Astrocyte (in vitro differentiated cells and primary cell): ENCODE measurements around the gene SP6. TPM values are rescaled to one million over a fixed set of nuclear protein-coding genes. Genes with fewer than 3 reads are reported as not detected.

Experiments used
- DNase-seq: peaks from one replicate; pipeline ENCODE4 v3.0.0-alpha.2; 2010; ENCODE audit warnings: low read depth
- FAIRE-seq: peaks from 2 replicates; lab custom pipeline; 2011; peaks lifted over from hg19 to GRCh38; lab: Jason Lieb, UNC
- H2AFZ ChIP-seq: 2 replicates; pipeline ENCODE4 v1.6.0; 2012; ENCODE audit warnings: low read depth, low read length, inconsistent platforms
- H3K27ac ChIP-seq: 2 replicates; pipeline ENCODE4 v1.5.1; 2011; ENCODE audit warnings: low read depth, low read length, inconsistent platforms
- H3K27me3 ChIP-seq: 2 replicates; pipeline ENCODE4 v1.6.0; 2011; ENCODE audit warnings: low read length, inconsistent platforms; ENCODE audit not compliant: insufficient read depth
- H3K36me3 ChIP-seq: 2 replicates; pipeline ENCODE4 v1.5.1; 2011; ENCODE audit warnings: low read length, inconsistent platforms; ENCODE audit not compliant: insufficient read depth
- H3K4me1 ChIP-seq: 2 replicates; pipeline ENCODE4 v1.5.1; 2011; ENCODE audit warnings: low read length, inconsistent platforms; ENCODE audit not compliant: insufficient read depth
- H3K4me2 ChIP-seq: 2 replicates; pipeline ENCODE4 v1.6.0; 2012; ENCODE audit warnings: low read length, inconsistent platforms
- H3K4me3 ChIP-seq: 2 replicates; pipeline ENCODE4 v1.5.1; 2011; ENCODE audit warnings: low read depth, mild to moderate bottlenecking, low read length, inconsistent platforms; ENCODE audit not compliant: insufficient read depth
- H3K79me2 ChIP-seq: 2 replicates; pipeline ENCODE4 v1.6.0; 2012; ENCODE audit warnings: mild to moderate bottlenecking, low read length, inconsistent platforms; ENCODE audit not compliant: insufficient read depth
- H3K9ac ChIP-seq: 2 replicates; pipeline ENCODE4 v1.6.0; 2012; ENCODE audit warnings: mild to moderate bottlenecking, low read length, inconsistent platforms
- H3K9me3 ChIP-seq: 2 replicates; pipeline ENCODE4 v1.5.1; 2012; ENCODE audit warnings: low read depth, mild to moderate bottlenecking, low read length, inconsistent platforms; ENCODE audit not compliant: insufficient read depth
- H4K20me1 ChIP-seq: 2 replicates; pipeline ENCODE4 v1.6.0; 2012; ENCODE audit warnings: low read length, inconsistent platforms; ENCODE audit not compliant: insufficient read depth
- H3K27ac Mint-ChIP-seq: one replicate; pipeline ENCODE4 v1.8.0; 2021; ENCODE audit warnings: mild to moderate bottlenecking, mixed read lengths; ENCODE audit not compliant: unreplicated experiment
- H3K27me3 Mint-ChIP-seq: one replicate; pipeline ENCODE4 v1.8.0; 2021; ENCODE audit warnings: low read depth, mixed read lengths; ENCODE audit not compliant: unreplicated experiment
- H3K36me3 Mint-ChIP-seq: one replicate; pipeline ENCODE4 v1.8.0; 2021; ENCODE audit warnings: low read depth, mixed read lengths; ENCODE audit not compliant: unreplicated experiment
- H3K4me1 Mint-ChIP-seq: one replicate; pipeline ENCODE4 v1.8.0; 2021; ENCODE audit warnings: low read depth, mixed read lengths; ENCODE audit not compliant: unreplicated experiment
- H3K4me3 Mint-ChIP-seq: one replicate; pipeline ENCODE4 v1.8.0; 2021; ENCODE audit warnings: mild to moderate bottlenecking, moderate library complexity, mixed read lengths; ENCODE audit not compliant: unreplicated experiment
- H3K9me3 Mint-ChIP-seq: one replicate; pipeline ENCODE4 v1.8.0; 2021; ENCODE audit warnings: mild to moderate bottlenecking, mixed read lengths; ENCODE audit not compliant: unreplicated experiment
- EZH2 ChIP-seq: IDR thresholded peaks from 2 replicates; pipeline ENCODE4 v1.6.1; 2012; ENCODE audit warnings: mild to moderate bottlenecking, low read length, inconsistent platforms; ENCODE audit not compliant: insufficient read depth
- total RNA-seq: library from RNA; stranded (reverse); gene quantifications from 2 replicates; pipeline ENCODE4 v1.2.1, GENCODE V29; 2021
- TF ChIP-seq, protein P1 (sequence below): IDR thresholded peaks from 2 replicates; pipeline ENCODE4 v1.5.1; 2011; ENCODE audit warnings: low read depth, mild to moderate bottlenecking, inconsistent platforms, low read length, moderate library complexity; ENCODE audit not compliant: insufficient read depth

Gene SP6
- total RNA-seq, 1 donor from 2014 or later, result 1.6 TPM

DNA sequence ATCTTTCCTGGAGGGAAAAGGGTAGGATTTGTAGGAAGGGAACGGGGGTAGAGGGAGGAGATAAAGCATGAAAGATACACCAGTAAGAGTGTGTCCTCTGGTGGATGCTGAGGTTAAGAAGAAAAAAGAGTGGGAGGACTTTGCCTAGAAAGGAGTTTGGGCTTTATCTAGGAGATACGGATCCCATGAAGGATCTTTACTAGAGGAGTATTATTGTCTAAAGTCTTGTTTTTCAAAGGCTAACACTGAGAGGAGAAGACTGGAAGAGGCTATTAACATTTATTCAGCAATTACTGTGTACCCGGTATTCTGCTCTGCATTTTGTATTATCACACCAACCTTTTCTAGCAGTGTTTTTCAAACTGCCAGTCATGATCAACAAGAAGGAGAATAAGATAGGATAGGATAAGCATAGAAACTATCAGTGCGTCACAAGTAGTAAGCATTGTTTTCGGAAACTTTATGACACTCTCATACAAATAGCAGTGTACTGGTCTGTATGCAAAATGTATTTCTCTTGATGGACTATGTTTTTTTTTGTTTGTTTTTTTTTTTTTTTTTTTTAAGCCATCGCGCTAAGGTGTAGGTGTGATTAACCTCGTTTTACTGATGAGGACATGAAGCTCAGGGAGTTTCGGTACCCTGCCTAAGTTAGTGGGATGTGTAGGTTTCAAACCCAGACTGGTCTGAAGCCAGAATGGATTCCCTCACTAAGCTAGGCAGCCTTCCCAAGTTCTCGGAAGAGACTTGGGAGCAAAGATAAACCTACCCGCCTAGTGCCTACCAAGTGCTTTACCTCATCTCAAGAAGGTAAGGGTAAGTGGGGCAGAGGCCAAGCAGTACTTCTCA is 43.8 kb upstream of the SP6 start:
- FAIRE-seq (no peak), DNase-seq (no peak)
- Histone ChIP-seq H4K20me1 (no peaks in the 10 kb centered on the region), H3K27ac (peak overlapping the region; percentile 66), H3K4me1 (peaks cover 15% of the 10 kb centered on the region), H3K4me3 (peak overlapping the region; percentile 96), H3K36me3 (no peaks in the 10 kb centered on the region), H3K9ac (peak overlapping the region; percentile 90), H2AFZ (peak overlapping the region; percentile 84), H3K4me2 (peak overlapping the region; percentile 96), H3K79me2 (peaks cover 33% of the 10 kb centered on the region), H3K27me3 (no peaks in the 10 kb centered on the region), H3K9me3 (no peaks in the 10 kb centered on the region)
- H3K36me3 Mint-ChIP-seq, result peaks cover 2% of the 10 kb centered on the region
- no peaks in the 10 kb centered on the region for H3K27me3 Mint-ChIP-seq
- TF ChIP-seq, protein P1, sequence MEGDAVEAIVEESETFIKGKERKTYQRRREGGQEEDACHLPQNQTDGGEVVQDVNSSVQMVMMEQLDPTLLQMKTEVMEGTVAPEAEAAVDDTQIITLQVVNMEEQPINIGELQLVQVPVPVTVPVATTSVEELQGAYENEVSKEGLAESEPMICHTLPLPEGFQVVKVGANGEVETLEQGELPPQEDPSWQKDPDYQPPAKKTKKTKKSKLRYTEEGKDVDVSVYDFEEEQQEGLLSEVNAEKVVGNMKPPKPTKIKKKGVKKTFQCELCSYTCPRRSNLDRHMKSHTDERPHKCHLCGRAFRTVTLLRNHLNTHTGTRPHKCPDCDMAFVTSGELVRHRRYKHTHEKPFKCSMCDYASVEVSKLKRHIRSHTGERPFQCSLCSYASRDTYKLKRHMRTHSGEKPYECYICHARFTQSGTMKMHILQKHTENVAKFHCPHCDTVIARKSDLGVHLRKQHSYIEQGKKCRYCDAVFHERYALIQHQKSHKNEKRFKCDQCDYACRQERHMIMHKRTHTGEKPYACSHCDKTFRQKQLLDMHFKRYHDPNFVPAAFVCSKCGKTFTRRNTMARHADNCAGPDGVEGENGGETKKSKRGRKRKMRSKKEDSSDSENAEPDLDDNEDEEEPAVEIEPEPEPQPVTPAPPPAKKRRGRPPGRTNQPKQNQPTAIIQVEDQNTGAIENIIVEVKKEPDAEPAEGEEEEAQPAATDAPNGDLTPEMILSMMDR, result no peak
- TF ChIP-seq EZH2, result no peak
- peak overlapping the region; percentile 99 for H3K27ac Mint-ChIP-seq
- peaks cover 15% of the 10 kb centered on the region for H3K4me1 Mint-ChIP-seq
- no peaks in the 10 kb centered on the region for H3K9me3 Mint-ChIP-seq
- peak overlapping the region; percentile 94 for H3K4me3 Mint-ChIP-seq

DNA sequence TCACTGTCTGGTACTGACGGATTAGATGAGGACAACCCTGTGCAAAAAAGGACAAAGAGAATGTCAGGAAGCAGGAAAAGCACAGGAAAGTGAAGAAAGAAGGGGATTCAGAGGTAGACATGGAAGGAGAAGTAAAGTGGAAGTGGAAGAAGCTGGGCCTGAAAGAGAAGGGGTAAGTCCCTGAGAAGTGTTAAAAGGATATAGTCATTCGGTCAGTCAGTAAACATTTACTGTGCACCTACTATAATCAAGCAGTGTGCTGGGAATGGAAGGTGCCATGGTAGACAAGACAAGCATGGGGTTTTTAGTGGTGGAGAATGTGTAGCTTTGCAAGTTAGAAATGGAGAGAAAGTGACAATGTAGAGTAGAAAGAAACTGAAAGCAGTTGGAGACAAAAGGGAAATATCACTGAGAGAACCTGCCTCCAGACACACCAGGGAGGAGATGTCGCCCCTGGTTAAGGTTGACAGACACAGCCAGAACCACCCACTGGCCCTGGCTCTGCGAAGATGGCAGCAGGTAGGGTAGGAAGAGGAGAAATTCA is 40.7 kb upstream of the SP6 start:
- Mint-ChIP-seq H3K36me3 (no peaks in the 10 kb centered on the region), H3K27me3 (no peaks in the 10 kb centered on the region), H3K9me3 (no peaks in the 10 kb centered on the region), H3K4me3 (no peak overlapping the region), H3K4me1 (peaks cover 8% of the 10 kb centered on the region), H3K27ac (no peak overlapping the region)
- no peak overlapping the region for H3K4me3 ChIP-seq
- FAIRE-seq (no peak), DNase-seq (no peak)
- H2AFZ ChIP-seq, result no peak overlapping the region
- peaks cover 3% of the 10 kb centered on the region for H3K4me1 ChIP-seq
- TF ChIP-seq, protein P1, result no peak
- TF ChIP-seq EZH2, result no peak
- no peak overlapping the region for H3K27ac ChIP-seq
- peaks cover 2% of the 10 kb centered on the region for H3K79me2 ChIP-seq
- H3K9ac ChIP-seq, result no peak overlapping the region
- no peaks in the 10 kb centered on the region for H3K27me3 ChIP-seq
- no peaks in the 10 kb centered on the region for H3K9me3 ChIP-seq
- H3K36me3 ChIP-seq, result no peaks in the 10 kb centered on the region
- no peaks in the 10 kb centered on the region for H4K20me1 ChIP-seq
- H3K4me2 ChIP-seq, result no peak overlapping the region
